Ovary (tissue), 3 donors: ENCODE data around the gene BANP.
"Not testable (repeated sequence)": the region's sequence is repeated elsewhere in the genome, so short reads cannot be mapped to it uniquely, and the experiment has no call there.

ENCODE experiments used
- EP300 ChIP-seq: sonication (generic); formaldehyde crosslinking; IDR thresholded peaks from one replicate; pipeline ENCODE4 v1.6.1; 2017; ENCODE audit warnings: antibody characterized with exemption
- POLR2A ChIP-seq: fragments of 450-650 bp; IDR thresholded peaks from one replicate; pipeline ENCODE4 v1.6.1; 2017; ENCODE audit warnings: antibody characterized with exemption, mild to moderate bottlenecking, moderate library complexity
- TF ChIP-seq, protein P1 (sequence below), 3 donors: fragments of 450-650 bp in 2 of 3; fragments of 200-600 bp in 1 of 3; IDR thresholded peaks; one replicate each; pipeline versions ENCODE4 v1.5.1 to v1.8.0; 2016 to 2022; ENCODE audit warnings: antibody characterized with exemption in 3 of 3, mild to moderate bottlenecking in 1 of 3
- donor health status: DM: no; HTN: no; CAD: no.

DNA sequence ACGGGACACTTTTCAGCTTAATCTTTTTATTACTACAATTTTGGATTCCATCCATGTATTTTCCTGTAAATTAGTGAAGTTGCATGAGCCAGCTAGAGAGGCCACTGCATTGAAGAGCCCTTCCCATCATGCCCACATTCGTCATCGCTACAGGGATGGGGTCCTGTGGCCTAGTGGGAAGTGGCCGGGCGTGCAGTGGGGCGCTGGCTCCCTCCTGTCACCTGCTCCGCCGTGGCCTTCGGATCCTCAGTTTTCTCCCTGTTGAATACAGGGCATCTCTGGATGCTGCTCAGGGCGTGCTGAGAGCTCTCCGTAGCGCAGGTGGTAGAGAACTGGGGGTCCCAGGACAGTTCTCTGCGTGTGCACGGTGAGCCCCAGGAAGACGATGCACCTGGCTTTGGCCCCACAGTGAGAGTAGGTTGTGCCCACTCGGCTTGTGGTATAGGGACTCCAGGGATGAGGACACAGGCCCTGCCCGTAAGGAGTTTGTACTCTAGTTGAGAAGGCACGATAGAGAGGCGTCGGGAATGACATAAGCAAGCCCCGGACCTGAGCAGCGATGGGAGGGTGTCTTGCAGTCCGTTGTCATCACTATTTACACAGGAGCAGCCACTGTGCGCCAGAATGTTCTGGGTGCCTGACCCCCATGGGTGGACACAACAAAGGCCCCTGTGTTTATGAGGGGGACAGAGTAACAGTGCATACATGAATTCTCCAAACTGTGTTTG, 74.8 kb downstream of the BANP start:
- TF ChIP-seq, protein P1, sequence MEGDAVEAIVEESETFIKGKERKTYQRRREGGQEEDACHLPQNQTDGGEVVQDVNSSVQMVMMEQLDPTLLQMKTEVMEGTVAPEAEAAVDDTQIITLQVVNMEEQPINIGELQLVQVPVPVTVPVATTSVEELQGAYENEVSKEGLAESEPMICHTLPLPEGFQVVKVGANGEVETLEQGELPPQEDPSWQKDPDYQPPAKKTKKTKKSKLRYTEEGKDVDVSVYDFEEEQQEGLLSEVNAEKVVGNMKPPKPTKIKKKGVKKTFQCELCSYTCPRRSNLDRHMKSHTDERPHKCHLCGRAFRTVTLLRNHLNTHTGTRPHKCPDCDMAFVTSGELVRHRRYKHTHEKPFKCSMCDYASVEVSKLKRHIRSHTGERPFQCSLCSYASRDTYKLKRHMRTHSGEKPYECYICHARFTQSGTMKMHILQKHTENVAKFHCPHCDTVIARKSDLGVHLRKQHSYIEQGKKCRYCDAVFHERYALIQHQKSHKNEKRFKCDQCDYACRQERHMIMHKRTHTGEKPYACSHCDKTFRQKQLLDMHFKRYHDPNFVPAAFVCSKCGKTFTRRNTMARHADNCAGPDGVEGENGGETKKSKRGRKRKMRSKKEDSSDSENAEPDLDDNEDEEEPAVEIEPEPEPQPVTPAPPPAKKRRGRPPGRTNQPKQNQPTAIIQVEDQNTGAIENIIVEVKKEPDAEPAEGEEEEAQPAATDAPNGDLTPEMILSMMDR (IDR thresholded peaks at IDR 0.05) = not testable (repeated sequence)
- not testable (repeated sequence) for TF ChIP-seq EP300, POLR2A
